Endodermal cell (in vitro differentiated cells): ENCODE data around the gene FBXW7. TPM values are rescaled to one million over a fixed set of nuclear protein-coding genes. Genes with fewer than 3 reads are reported as not detected.

Experiments
- DNase-seq: peaks from one replicate; pipeline ENCODE4 v3.0.0-alpha.2; 2017
- H3K27ac ChIP-seq: 2 replicates; pipeline ENCODE4 v1.5.1; 2013; ENCODE audit warnings: mild to moderate bottlenecking, low read depth, low read length, moderate library complexity
- H3K27me3 ChIP-seq: 2 replicates; pipeline ENCODE4 v1.6.1; 2013; ENCODE audit warnings: mild to moderate bottlenecking, low read length, moderate library complexity; ENCODE audit not compliant: insufficient read depth, control insufficient read depth, poor library complexity, severe bottlenecking
- H3K36me3 ChIP-seq: 2 replicates; pipeline ENCODE4 v1.7.0; 2013; ENCODE audit warnings: mild to moderate bottlenecking, low read length, moderate library complexity; ENCODE audit not compliant: control insufficient read depth, insufficient read depth
- H3K4me1 ChIP-seq: one replicate; pipeline ENCODE4 v1.7.0; 2013; ENCODE audit warnings: low read length; ENCODE audit not compliant: control insufficient read depth, insufficient read depth
- H3K4me3 ChIP-seq: 2 replicates; pipeline ENCODE4 v1.5.1; 2013; ENCODE audit warnings: mild to moderate bottlenecking, low read length, moderate library complexity
- H3K9ac ChIP-seq: 2 replicates; pipeline ENCODE4 v1.6.1; 2013; ENCODE audit warnings: mild to moderate bottlenecking, low read length, moderate library complexity; ENCODE audit not compliant: poor library complexity, severe bottlenecking; ENCODE audit errors: extremely low read depth
- H3K9me3 ChIP-seq: 2 replicates; pipeline ENCODE4 v1.6.1; 2013; ENCODE audit warnings: mild to moderate bottlenecking, low read length, moderate library complexity; ENCODE audit not compliant: control insufficient read depth
- H3K27ac Mint-ChIP-seq: 2 replicates; pipeline ENCODE4 v1.8.0; 2020; ENCODE audit warnings: mixed read lengths
- H3K27me3 Mint-ChIP-seq: 2 replicates; pipeline ENCODE4 v1.8.0; 2021; ENCODE audit warnings: mild to moderate bottlenecking, mixed read lengths; ENCODE audit not compliant: insufficient read depth
- H3K36me3 Mint-ChIP-seq: 2 replicates; pipeline ENCODE4 v1.8.0; 2020; ENCODE audit warnings: low read depth, mixed read lengths
- H3K4me1 Mint-ChIP-seq: 2 replicates; pipeline ENCODE4 v1.8.0; 2020; ENCODE audit warnings: mixed read lengths
- H3K4me3 Mint-ChIP-seq: 2 replicates; pipeline ENCODE4 v1.8.0; 2020; ENCODE audit warnings: mild to moderate bottlenecking, moderate library complexity, mixed read lengths
- H3K9me3 Mint-ChIP-seq: 2 replicates; pipeline ENCODE4 v1.8.0; 2020; ENCODE audit warnings: mild to moderate bottlenecking, mixed read lengths
- WGBS, 2 experiments: methylation state at CpG; one replicate each; pipeline versions ENCODE4 v1.1.5 to v1.1.7; 2013; ENCODE audit warnings: missing lambda C conversion rate in 2 of 2, mixed read lengths in 1 of 2; ENCODE audit not compliant: insufficient coverage in 1 of 2, insufficient read length in 1 of 2; 5-methylcytosine and 5-hydroxymethylcytosine counted together
- total RNA-seq, 2 donors: library from RNA; stranded (reverse); fragmentation: NEBNext Ultra II Directional in 1 of 2; extraction: Animal tissue kit (Norgen Biotek cat#: 25700) in 1 of 2; gene quantifications; 2 replicates in 1 of 2; 3 replicates in 1 of 2; pipeline ENCODE4 v1.2.1, GENCODE V29; 2021
- TF ChIP-seq, protein P1 (sequence below): fragments of 200-600 bp; sonication (generic); conservative IDR thresholded peaks from 2 replicates; pipeline ENCODE4 v1.5.0; 2021; ENCODE audit warnings: antibody characterized with exemption, mild to moderate bottlenecking

FBXW7 gene
- total RNA-seq, 2 donors from 2014 or later: 34.3 to 34.4 TPM

DNA sequence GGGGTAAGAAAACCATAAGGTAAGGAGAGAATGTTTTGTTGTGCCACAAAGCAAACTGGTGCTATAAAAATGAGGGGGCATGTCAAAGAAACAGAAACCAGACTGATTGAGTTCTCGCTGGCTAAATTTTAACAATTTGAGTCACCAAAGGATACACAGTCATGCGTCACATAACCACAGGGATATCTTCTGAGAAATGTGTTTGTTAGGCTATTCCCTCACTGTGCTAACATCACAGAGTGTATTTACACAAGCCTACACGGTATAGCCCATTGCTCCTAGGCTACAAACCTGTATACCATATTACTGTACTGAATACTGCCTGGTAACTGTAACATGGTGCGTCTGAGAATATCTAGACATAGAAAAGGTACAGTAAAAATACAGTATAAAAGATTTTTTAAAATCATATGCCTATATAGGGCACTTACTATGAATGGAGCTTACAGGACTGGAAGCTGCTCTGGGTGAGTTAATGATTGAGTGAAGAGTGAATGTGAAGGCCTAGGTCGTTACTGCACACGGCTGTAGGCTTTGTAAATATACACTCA lies 50.1 kb downstream of the FBXW7 start:
- Histone ChIP-seq H3K9ac (no peak overlapping the region), H3K9me3 (no peaks in the 10 kb centered on the region), H3K27ac (no peak overlapping the region), H3K27me3 (no peaks in the 10 kb centered on the region), H3K4me3 (no peak overlapping the region), H3K4me1 (no peaks in the 10 kb centered on the region), H3K36me3 (no peaks in the 10 kb centered on the region)
- H3K4me1 Mint-ChIP-seq: peaks cover 10% of the 10 kb centered on the region
- 95 to 100% methylated on average over 2 to 6 of the region's 6 CpGs for WGBS, 2 experiments
- no peaks in the 10 kb centered on the region for H3K27me3 Mint-ChIP-seq
- H3K4me3 Mint-ChIP-seq: no peak overlapping the region
- H3K36me3 Mint-ChIP-seq: peaks cover 1% of the 10 kb centered on the region
- TF ChIP-seq, protein P1, sequence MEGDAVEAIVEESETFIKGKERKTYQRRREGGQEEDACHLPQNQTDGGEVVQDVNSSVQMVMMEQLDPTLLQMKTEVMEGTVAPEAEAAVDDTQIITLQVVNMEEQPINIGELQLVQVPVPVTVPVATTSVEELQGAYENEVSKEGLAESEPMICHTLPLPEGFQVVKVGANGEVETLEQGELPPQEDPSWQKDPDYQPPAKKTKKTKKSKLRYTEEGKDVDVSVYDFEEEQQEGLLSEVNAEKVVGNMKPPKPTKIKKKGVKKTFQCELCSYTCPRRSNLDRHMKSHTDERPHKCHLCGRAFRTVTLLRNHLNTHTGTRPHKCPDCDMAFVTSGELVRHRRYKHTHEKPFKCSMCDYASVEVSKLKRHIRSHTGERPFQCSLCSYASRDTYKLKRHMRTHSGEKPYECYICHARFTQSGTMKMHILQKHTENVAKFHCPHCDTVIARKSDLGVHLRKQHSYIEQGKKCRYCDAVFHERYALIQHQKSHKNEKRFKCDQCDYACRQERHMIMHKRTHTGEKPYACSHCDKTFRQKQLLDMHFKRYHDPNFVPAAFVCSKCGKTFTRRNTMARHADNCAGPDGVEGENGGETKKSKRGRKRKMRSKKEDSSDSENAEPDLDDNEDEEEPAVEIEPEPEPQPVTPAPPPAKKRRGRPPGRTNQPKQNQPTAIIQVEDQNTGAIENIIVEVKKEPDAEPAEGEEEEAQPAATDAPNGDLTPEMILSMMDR: no peak
- no peak for DNase-seq
- no peaks in the 10 kb centered on the region for H3K9me3 Mint-ChIP-seq
- H3K27ac Mint-ChIP-seq: no peak overlapping the region

DNA sequence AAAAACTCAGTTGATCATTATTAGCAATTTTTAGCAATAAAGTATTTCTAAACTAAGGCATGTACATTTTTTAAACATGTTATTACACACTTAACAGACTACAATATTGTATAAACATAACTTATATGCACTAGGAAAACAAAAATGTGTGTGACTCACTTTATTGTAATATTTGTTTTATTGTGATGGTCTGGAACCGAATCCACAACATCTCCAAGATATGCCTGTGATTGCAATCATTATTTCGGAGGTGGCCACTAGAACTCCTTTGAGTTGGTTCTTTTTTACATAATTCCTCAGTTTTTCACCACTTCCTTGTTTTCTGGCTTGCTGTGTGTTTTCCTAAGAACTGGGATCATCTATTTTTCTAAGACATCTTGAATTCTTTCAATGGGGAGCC lies 53.7 kb downstream of the FBXW7 start:
- H3K27ac Mint-ChIP-seq: no peak overlapping the region
- no peaks in the 10 kb centered on the region for H3K27me3 Mint-ChIP-seq
- TF ChIP-seq, protein P1: no peak
- no peaks in the 10 kb centered on the region for H3K27me3 ChIP-seq
- H3K4me3 ChIP-seq: no peak overlapping the region
- H3K4me3 Mint-ChIP-seq: no peak overlapping the region
- peaks cover 1% of the 10 kb centered on the region for H3K36me3 Mint-ChIP-seq
- no peaks in the 10 kb centered on the region for H3K9me3 ChIP-seq
- H3K9ac ChIP-seq: no peak overlapping the region
- H3K36me3 ChIP-seq: no peaks in the 10 kb centered on the region
- H3K9me3 Mint-ChIP-seq: no peaks in the 10 kb centered on the region
- no peak overlapping the region for H3K27ac ChIP-seq
- no peaks in the 10 kb centered on the region for H3K4me1 ChIP-seq
- 92% methylated on average over 2 of the region's 2 CpGs; no CpG with 5 or more reads in 1 of the 2 experiments for WGBS, 2 experiments
- DNase-seq: no peak
- H3K4me1 Mint-ChIP-seq: peaks cover 9% of the 10 kb centered on the region

DNA sequence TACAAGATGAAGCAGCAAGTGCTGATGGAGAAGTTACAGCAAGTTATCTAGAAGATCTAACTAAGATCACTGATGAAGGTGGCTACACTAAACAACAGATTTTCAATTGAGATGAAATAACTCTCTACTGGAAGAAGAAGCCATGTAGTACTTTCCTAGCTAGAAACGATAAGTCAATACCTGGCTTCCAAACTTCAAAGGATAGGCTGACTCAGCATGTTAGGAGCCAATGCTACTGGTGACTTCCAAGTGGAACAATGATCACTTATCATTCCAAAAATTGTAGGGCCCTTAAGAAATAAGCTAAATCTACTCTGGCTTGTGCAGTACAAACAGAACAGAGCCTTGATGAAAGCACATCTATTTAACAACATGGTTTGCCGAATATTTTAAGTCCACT lies 55.0 kb downstream of the FBXW7 start:
- H3K36me3 ChIP-seq: no peaks in the 10 kb centered on the region
- Mint-ChIP-seq H3K36me3 (peaks cover 1% of the 10 kb centered on the region), H3K27me3 (no peaks in the 10 kb centered on the region), H3K4me1 (peaks cover 8% of the 10 kb centered on the region), H3K9me3 (no peaks in the 10 kb centered on the region), H3K27ac (no peak overlapping the region), H3K4me3 (no peak overlapping the region)
- TF ChIP-seq, protein P1: no peak
- H3K27me3 ChIP-seq: no peaks in the 10 kb centered on the region
- H3K27ac ChIP-seq: no peak overlapping the region
- no peaks in the 10 kb centered on the region for H3K9me3 ChIP-seq
- H3K4me1 ChIP-seq: no peaks in the 10 kb centered on the region
- H3K4me3 ChIP-seq: no peak overlapping the region
- no peak for DNase-seq
- H3K9ac ChIP-seq: no peak overlapping the region
- 93 to 95% methylated on average over 1 to 2 of the region's 2 CpGs for WGBS, 2 experiments
